Ovary (tissue), 3 donors: ENCODE measurements around the gene ERRFI1.

Experiments
- POLR2A ChIP-seq: fragments of 450-650 bp; IDR thresholded peaks from one replicate; pipeline ENCODE4 v1.6.1; 2017; ENCODE audit warnings: antibody characterized with exemption, mild to moderate bottlenecking, moderate library complexity
- TF ChIP-seq, protein P1 (sequence below), 3 donors: fragments of 450-650 bp in 2 of 3; fragments of 200-600 bp in 1 of 3; IDR thresholded peaks; one replicate each; pipeline versions ENCODE4 v1.5.1 to v1.8.0; 2016 to 2022; ENCODE audit warnings: antibody characterized with exemption in 3 of 3, mild to moderate bottlenecking in 1 of 3
- donor health status: DM: no; HTN: no; CAD: no.

DNA sequence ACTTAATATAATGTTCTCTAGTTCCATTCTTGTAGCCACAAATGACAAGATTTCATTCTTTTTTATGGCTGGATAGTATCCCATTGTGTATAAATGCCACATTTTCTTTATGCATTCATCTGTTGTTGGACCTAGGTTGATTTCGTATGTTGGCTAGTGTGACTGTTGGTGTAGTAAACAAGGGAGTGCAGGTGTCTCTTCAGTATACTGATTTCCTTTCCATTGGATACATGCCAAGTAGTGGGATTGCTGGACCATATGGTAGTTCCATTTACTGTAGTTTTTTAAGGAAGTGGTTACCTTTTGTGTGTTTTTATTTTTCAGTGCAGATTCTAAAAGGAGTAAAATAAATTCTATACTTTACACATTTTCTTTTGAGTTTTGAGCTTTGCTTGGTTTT, 58.9 kb downstream of the ERRFI1 start:
- no peak for TF ChIP-seq POLR2A
- TF ChIP-seq, protein P1, sequence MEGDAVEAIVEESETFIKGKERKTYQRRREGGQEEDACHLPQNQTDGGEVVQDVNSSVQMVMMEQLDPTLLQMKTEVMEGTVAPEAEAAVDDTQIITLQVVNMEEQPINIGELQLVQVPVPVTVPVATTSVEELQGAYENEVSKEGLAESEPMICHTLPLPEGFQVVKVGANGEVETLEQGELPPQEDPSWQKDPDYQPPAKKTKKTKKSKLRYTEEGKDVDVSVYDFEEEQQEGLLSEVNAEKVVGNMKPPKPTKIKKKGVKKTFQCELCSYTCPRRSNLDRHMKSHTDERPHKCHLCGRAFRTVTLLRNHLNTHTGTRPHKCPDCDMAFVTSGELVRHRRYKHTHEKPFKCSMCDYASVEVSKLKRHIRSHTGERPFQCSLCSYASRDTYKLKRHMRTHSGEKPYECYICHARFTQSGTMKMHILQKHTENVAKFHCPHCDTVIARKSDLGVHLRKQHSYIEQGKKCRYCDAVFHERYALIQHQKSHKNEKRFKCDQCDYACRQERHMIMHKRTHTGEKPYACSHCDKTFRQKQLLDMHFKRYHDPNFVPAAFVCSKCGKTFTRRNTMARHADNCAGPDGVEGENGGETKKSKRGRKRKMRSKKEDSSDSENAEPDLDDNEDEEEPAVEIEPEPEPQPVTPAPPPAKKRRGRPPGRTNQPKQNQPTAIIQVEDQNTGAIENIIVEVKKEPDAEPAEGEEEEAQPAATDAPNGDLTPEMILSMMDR (IDR thresholded peaks at IDR 0.05): no peak
